ENCODE measurements around the gene PKP3. TPM values are rescaled to one million over a fixed set of nuclear protein-coding genes. Genes with fewer than 3 reads are reported as not detected.

Gene PKP3
- total RNA-seq, 2 experiments from 2014 or later: 0.60 TPM; not detected in 1

DNA sequence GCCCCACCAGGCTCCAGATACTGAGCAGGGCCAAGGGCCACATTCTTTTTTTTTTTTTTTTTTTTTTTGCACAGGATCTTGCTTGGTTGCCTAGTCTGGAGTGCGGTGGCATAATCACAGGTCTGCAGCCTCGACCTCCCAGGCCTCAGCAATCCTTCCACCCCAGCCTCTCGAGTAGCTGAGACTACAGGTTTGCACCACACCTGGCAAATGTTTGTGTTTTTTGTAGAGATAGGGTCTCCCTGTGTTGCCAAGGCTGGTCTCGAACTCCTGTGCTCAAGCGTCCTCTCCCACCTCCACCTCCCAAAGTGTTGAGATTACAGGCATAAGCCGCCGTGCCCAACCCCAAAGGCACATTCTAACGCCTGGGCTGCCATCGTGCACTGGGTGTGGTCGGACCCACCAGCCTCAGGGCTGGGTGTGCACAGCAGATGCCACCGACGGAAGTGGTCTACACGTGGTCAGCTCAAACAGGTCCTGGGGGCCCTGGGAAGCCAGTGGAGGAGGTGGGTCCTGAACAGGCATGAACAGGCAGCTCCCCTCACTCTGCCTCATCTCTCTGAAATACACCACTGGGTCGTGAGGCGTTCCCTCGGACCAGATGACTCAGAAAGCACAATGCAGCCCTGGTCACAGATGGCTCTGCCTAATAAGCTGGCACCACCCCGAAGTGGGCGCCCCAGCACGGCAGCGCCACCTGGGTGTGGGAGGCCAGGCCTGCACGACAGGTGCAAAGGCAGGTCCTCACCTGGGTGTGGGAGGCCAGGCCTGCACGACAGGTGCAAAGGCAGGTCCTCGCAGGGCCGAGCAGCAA is 29.9 kb upstream of the PKP3 start:
- Histone ChIP-seq H3K9me3 (ENCODE audit: control insufficient read depth in 1 of 2, insufficient read depth in 1 of 2, low read length in 2 of 2) (peaks cover 0 to 25% of the 10 kb centered on the region in 2 experiments), H3K27me3 (ENCODE audit: control insufficient read depth in 1 of 2, insufficient read depth in 2 of 2, low read length in 2 of 2) (peaks cover 17 to 25% of the 10 kb centered on the region in 2 experiments), H3K36me3 (ENCODE audit: insufficient read depth, low read length) (no peaks in the 10 kb centered on the region), H3K4me1 (ENCODE audit: insufficient read depth, low read length) (peaks cover 19% of the 10 kb centered on the region), H3K27ac (ENCODE audit: low read depth in 1 of 2, low read length in 2 of 2) (no peak overlapping the region), H3K4me3 (ENCODE audit: low read length) (no peak overlapping the region)
- ATAC-seq (ENCODE audit: poor library complexity): peak; percentile 80
- TF ChIP-seq, protein P1, sequence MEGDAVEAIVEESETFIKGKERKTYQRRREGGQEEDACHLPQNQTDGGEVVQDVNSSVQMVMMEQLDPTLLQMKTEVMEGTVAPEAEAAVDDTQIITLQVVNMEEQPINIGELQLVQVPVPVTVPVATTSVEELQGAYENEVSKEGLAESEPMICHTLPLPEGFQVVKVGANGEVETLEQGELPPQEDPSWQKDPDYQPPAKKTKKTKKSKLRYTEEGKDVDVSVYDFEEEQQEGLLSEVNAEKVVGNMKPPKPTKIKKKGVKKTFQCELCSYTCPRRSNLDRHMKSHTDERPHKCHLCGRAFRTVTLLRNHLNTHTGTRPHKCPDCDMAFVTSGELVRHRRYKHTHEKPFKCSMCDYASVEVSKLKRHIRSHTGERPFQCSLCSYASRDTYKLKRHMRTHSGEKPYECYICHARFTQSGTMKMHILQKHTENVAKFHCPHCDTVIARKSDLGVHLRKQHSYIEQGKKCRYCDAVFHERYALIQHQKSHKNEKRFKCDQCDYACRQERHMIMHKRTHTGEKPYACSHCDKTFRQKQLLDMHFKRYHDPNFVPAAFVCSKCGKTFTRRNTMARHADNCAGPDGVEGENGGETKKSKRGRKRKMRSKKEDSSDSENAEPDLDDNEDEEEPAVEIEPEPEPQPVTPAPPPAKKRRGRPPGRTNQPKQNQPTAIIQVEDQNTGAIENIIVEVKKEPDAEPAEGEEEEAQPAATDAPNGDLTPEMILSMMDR (IDR thresholded peaks at IDR 0.05): peak; percentile 37
- Mint-ChIP-seq H3K27me3 (peaks cover 35% of the 10 kb centered on the region), H3K9me3 (no peaks in the 10 kb centered on the region), H3K27ac (no peak overlapping the region), H3K36me3 (ENCODE audit: low read depth) (no peaks in the 10 kb centered on the region), H3K4me1 (ENCODE audit: low read depth) (peaks cover 24% of the 10 kb centered on the region), H3K4me3 (no peak overlapping the region)
- ChIA-PET POLR2A (interaction anchor here (0.6 to 1.3 kb wide), 3 partner anchors 42 to 142 kb away, joined by 3 to 5 read pairs (median 4); no protein-coding TSS in a partner anchor), CTCF (interaction anchor here (0.8 to 4.0 kb wide), 9 partner anchors 32 to 115 kb away, joined by 3 to 17 read pairs (median 4); no protein-coding TSS in a partner anchor)
- DNase-seq: peak; percentile 46 to 80 (median 64)
- intact Hi-C loops (cut with DNase I, micrococcal nuclease): loop anchor here (2.0 to 10.0 kb wide), 2 partner anchors 51 to 113 kb away; partner anchors contain the start of gene SIGIRR (in 1 of the 2)

DNA sequence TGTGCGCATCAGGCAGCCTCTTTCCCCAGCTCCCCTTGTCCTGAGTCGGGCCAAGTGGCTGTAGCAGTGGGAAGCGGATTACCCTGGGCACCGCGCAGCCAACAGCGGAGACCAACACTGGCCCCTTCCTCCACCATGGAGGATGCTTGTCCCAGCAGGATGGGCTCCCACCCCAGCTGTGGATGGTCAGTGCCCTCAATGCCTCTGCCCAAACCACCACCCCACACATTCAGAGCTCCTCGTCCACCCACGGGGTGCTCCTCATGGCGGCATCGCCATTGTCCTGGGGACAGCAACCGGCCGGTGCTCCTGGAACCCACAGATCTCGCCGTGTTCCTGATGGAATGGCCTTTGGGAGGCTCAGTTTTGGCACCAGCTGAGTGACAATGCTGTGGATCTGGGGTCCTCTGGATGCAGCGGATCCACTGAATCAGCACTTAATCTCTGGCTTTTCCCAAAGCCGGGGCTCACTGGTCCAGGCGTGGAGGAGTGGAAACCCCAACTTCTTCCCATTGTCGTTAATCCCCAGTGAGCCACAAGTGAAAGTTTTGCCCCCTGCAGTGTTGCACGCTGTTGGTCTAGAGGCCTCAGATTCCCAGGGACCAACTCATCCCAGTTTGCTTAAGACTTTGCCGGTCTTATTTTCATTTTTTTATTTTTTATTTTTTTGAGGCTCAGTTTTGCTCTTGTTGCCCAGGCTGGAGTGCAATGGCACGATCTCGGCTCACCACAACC is 28.9 kb upstream of the PKP3 start:
- peaks cover 17 to 27% of the 10 kb centered on the region in 2 experiments for H3K27me3 ChIP-seq (ENCODE audit: control insufficient read depth in 1 of 2, insufficient read depth in 2 of 2, low read length in 2 of 2)
- H3K9me3 ChIP-seq (ENCODE audit: control insufficient read depth in 1 of 2, insufficient read depth in 1 of 2, low read length in 2 of 2): peaks cover 0 to 23% of the 10 kb centered on the region in 2 experiments
- Mint-ChIP-seq H3K27me3 (peaks cover 35% of the 10 kb centered on the region), H3K27ac (no peak overlapping the region), H3K36me3 (ENCODE audit: low read depth) (no peaks in the 10 kb centered on the region), H3K4me3 (no peak overlapping the region), H3K9me3 (no peaks in the 10 kb centered on the region), H3K4me1 (ENCODE audit: low read depth) (peaks cover 22% of the 10 kb centered on the region)
- no peak overlapping the region for H3K27ac ChIP-seq (ENCODE audit: low read depth in 1 of 2, low read length in 2 of 2)
- peaks cover 22% of the 10 kb centered on the region for H3K4me1 ChIP-seq (ENCODE audit: insufficient read depth, low read length)
- no peaks in the 10 kb centered on the region for H3K36me3 ChIP-seq (ENCODE audit: insufficient read depth, low read length)
- DNase-seq: peak in 2 of 14 experiments; percentile 17 to 20
- TF ChIP-seq, protein P1 (IDR thresholded peaks at IDR 0.05): no peak
- CTCF ChIA-PET: interaction anchor here (1.0 to 4.0 kb wide), 6 partner anchors 31 to 114 kb away, joined by 3 to 17 read pairs (median 6); no protein-coding TSS in a partner anchor
- POLR2A ChIA-PET: interaction anchor here (1.2 to 1.3 kb wide), 2 partner anchors 41 to 78 kb away, joined by 4 to 5 read pairs; no protein-coding TSS in a partner anchor
- ATAC-seq (ENCODE audit: poor library complexity): no peak
- no peak overlapping the region for H3K4me3 ChIP-seq (ENCODE audit: low read length)
- intact Hi-C loops (cut with DNase I, micrococcal nuclease): loop anchor here (2.0 to 10.0 kb wide), 2 partner anchors 50 to 114 kb away; partner anchors contain the start of gene SIGIRR (in 1 of the 2)

DNA sequence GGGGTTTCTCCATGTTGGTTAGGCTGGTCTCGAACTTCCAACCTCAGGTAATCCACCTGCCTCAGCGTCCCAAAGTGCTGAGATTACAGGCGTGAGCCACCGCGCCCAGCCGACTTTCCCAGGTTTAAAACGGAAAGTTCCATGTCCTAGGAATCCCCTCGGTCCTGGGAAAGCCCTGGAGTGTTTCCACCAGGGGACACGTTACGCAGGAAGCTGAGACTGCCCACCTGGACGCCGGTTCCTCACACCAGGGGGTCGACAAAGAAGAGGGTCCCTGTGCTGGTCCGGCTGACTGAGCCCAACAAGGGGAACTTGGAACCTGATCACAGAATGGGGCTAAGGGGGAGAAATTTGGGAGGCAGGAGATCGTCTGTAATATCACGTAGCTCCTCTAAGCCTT is 28.2 kb upstream of the PKP3 start:
- peaks cover 40% of the 10 kb centered on the region for H3K27me3 Mint-ChIP-seq
- no peak overlapping the region for H3K27ac Mint-ChIP-seq
- POLR2A ChIA-PET: no interaction called here
- Histone ChIP-seq H3K4me1 (ENCODE audit: insufficient read depth, low read length) (peaks cover 23% of the 10 kb centered on the region), H3K4me3 (ENCODE audit: low read length) (no peak overlapping the region), H3K27me3 (ENCODE audit: control insufficient read depth in 1 of 2, insufficient read depth in 2 of 2, low read length in 2 of 2) (peaks cover 23 to 33% of the 10 kb centered on the region in 2 experiments), H3K9me3 (ENCODE audit: control insufficient read depth in 1 of 2, insufficient read depth in 1 of 2, low read length in 2 of 2) (peaks cover 0 to 16% of the 10 kb centered on the region in 2 experiments), H3K36me3 (ENCODE audit: insufficient read depth, low read length) (no peaks in the 10 kb centered on the region), H3K27ac (ENCODE audit: low read depth in 1 of 2, low read length in 2 of 2) (no peak overlapping the region)
- H3K4me3 Mint-ChIP-seq: no peak overlapping the region
- H3K36me3 Mint-ChIP-seq (ENCODE audit: low read depth): no peaks in the 10 kb centered on the region
- TF ChIP-seq, protein P1 (IDR thresholded peaks at IDR 0.05): no peak
- ATAC-seq (ENCODE audit: poor library complexity): no peak
- CTCF ChIA-PET: interaction anchor here (1.2 kb wide), 1 partner anchor 115 kb away, joined by 3 read pairs; no protein-coding TSS in a partner anchor
- peaks cover 26% of the 10 kb centered on the region for H3K4me1 Mint-ChIP-seq (ENCODE audit: low read depth)
- no peak for DNase-seq
- no peaks in the 10 kb centered on the region for H3K9me3 Mint-ChIP-seq
- intact Hi-C loops (cut with DNase I, micrococcal nuclease): loop anchor here (2.0 to 10.0 kb wide), 2 partner anchors 49 to 115 kb away; partner anchors contain the start of gene SIGIRR (in 1 of the 2)

Data from CD4-positive, alpha-beta T cell (primary cell).